ENCODE results near the gene TMEM184C. TPM values are rescaled to one million over a fixed set of nuclear protein-coding genes. Genes with fewer than 3 reads are reported as not detected.

The TMEM184C gene
- total RNA-seq (24.7 TPM), polyA plus RNA-seq (10 to 100 TPM; 21.4 to 28.2 (median 26.5) TPM)

- Mint-ChIP-seq H3K9me3 (peaks cover 0 to 3% (median 0%) of the 10 kb centered on the region in 7 donors), H3K4me3 (peak within 1 kb of the TSS; percentile 92 to 98 (median 96)), H3K27me3 (peaks cover 24% of the 10 kb centered on the region), H3K36me3 (peaks cover 17% of the 10 kb centered on the region), H3K4me1 (peaks cover 14 to 55% (median 30%) of the 10 kb centered on the region in 4 donors), H3K27ac (peak within 1 kb of the TSS; percentile 97 to 99 (median 98))
- peaks cover 34% of the 10 kb centered on the region for H3K4me1 ChIP-seq (ENCODE audit: control insufficient read depth, insufficient read depth, low read length, poor library complexity, severe bottlenecking)
- H3K4me3 ChIP-seq (ENCODE audit: low read depth, low read length), result peak within 1 kb of the TSS; percentile 98
- peaks cover 7% of the 10 kb centered on the region for H3K36me3 ChIP-seq (ENCODE audit: control insufficient read depth, insufficient read depth, low read length)
- H3K27ac ChIP-seq (ENCODE audit: insufficient read depth, low read length, poor library complexity, severe bottlenecking), result peak within 1 kb of the TSS; percentile 93
- ATAC-seq (ENCODE audit: low read depth in 2 of 2), result peak; percentile 98
- peak; percentile 97 to 98 (median 98) for DNase-seq
- peaks cover 3% of the 10 kb centered on the region for H3K27me3 ChIP-seq (ENCODE audit: control insufficient read depth, insufficient read depth, low read length)
- H3K9me3 ChIP-seq (ENCODE audit: control insufficient read depth in 2 of 2, low read length in 2 of 2), result no peaks in the 10 kb centered on the region
Observed at GRCh38 chr4:147617173-147617840, at the start of gene TMEM184C. TSS of gene TMEM184C (plus strand) at chr4:147617397. CDS start at chr4:147617957, 560 bp downstream.

DNA sequence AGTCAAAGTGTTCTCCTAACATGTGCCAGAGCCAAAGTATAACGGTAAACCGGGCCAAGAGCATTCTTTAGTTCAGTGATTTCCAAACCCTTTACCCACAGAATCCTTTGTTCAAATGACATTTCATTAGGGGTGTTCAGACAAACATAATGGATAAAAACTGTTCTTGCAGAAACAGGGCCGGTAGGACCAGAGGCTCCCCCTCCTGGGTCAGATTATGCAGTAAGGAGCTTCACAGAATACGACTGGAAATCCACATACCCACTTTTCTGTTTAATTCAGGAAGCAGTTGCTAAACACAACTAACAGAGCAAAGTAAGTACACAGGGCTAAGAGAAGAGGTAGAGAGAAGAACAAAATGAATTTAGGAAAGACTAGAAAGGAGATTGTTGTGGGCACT, 46.6 kb upstream of the TMEM184C start:
- H3K27ac ChIP-seq (ENCODE audit: insufficient read depth, low read length, poor library complexity, severe bottlenecking), result no peak overlapping the region
- no peaks in the 10 kb centered on the region for H3K9me3 ChIP-seq (ENCODE audit: control insufficient read depth in 2 of 2, low read length in 2 of 2)
- no peak overlapping the region for H3K27ac Mint-ChIP-seq
- no peak overlapping the region for H3K4me3 Mint-ChIP-seq
- DNase-seq, result no peak
- H3K9me3 Mint-ChIP-seq, result no peaks in the 10 kb centered on the region
- ATAC-seq (ENCODE audit: low read depth in 2 of 2), result no peak
- H3K27me3 Mint-ChIP-seq, result peaks cover 16% of the 10 kb centered on the region
- no peak overlapping the region for H3K4me3 ChIP-seq (ENCODE audit: low read depth, low read length)
- H3K4me1 ChIP-seq (ENCODE audit: control insufficient read depth, insufficient read depth, low read length, poor library complexity, severe bottlenecking), result no peaks in the 10 kb centered on the region
- H3K27me3 ChIP-seq (ENCODE audit: control insufficient read depth, insufficient read depth, low read length), result peaks cover 2% of the 10 kb centered on the region
- no peaks in the 10 kb centered on the region for H3K36me3 Mint-ChIP-seq
- no peaks in the 10 kb centered on the region for H3K4me1 Mint-ChIP-seq
- H3K36me3 ChIP-seq (ENCODE audit: control insufficient read depth, insufficient read depth, low read length), result no peaks in the 10 kb centered on the region

DNA sequence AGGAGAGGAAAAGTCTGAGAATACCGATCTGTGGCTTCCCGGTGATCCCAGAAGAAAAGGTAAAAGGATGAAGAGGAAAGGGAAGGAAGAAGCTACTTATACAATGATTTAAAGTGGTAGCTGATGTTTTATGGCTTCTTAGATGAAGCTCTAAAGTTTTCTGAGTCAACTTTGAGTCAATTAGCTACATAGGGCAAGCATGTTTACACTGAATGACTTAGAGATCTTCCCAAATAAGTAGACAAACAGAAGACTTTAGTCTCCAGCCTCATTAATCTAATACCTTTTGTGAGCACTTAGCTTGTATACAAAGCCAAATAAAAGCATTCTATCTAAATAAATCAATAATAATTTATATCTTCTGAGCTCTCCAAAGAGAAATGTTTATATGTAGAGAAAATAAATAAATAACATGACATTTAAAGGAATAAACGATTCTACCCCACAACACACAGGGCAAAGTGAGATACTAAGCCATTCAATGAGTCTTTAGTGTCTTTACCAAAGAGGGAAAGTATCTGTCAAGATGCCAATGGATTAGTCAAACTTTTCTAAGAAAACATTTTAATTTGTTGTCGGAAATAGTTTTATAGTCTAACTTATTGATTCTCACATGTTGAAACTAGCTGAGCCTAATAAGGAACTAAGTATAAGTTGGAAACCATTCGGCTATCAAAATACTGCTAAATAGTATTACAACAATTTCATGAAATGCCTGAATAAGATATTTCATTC, 46.0 kb upstream of the TMEM184C start:
- no peaks in the 10 kb centered on the region for H3K36me3 Mint-ChIP-seq
- H3K27me3 ChIP-seq (ENCODE audit: control insufficient read depth, insufficient read depth, low read length), result peaks cover 2% of the 10 kb centered on the region

DNA sequence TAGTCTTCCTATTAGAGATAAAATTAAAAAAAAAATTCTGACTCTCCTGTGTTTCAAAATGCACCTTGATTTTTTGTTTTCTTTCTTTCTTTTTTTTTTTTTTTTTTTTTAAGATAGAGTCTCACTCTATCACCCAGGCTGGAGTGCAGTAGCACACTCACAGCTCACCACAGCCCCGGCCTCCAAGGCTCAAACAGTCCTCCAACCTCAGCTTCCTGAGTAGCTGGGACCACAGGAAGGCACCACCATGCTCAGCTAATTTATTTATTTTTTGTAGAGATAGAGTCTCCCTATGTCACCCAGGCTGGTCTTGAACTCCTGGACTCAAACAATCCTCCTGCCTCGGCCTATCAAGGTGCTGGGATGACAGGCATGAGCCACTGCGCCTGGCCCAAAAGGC, 41.1 kb upstream of the TMEM184C start:
- Mint-ChIP-seq H3K4me1 (no peaks in the 10 kb centered on the region), H3K27me3 (peaks cover 15% of the 10 kb centered on the region), H3K4me3 (no peak overlapping the region), H3K9me3 (peaks cover 0 to 5% (median 0%) of the 10 kb centered on the region in 7 donors), H3K36me3 (no peaks in the 10 kb centered on the region), H3K27ac (no peak overlapping the region)
- Histone ChIP-seq H3K27ac (ENCODE audit: insufficient read depth, low read length, poor library complexity, severe bottlenecking) (no peak overlapping the region), H3K4me3 (ENCODE audit: low read depth, low read length) (no peak overlapping the region), H3K36me3 (ENCODE audit: control insufficient read depth, insufficient read depth, low read length) (no peaks in the 10 kb centered on the region), H3K9me3 (ENCODE audit: control insufficient read depth in 2 of 2, low read length in 2 of 2) (no peaks in the 10 kb centered on the region), H3K27me3 (ENCODE audit: control insufficient read depth, insufficient read depth, low read length) (peaks cover 4% of the 10 kb centered on the region), H3K4me1 (ENCODE audit: control insufficient read depth, insufficient read depth, low read length, poor library complexity, severe bottlenecking) (no peaks in the 10 kb centered on the region)
- ATAC-seq (ENCODE audit: low read depth in 2 of 2), result no peak
- no peak for DNase-seq

More for the DNA sequence above, 46.0 kb upstream of the TMEM184C start:
- H3K36me3 ChIP-seq (ENCODE audit: control insufficient read depth, insufficient read depth, low read length), result no peaks in the 10 kb centered on the region
- no peaks in the 10 kb centered on the region for H3K4me1 Mint-ChIP-seq
- no peaks in the 10 kb centered on the region for H3K9me3 Mint-ChIP-seq
- no peaks in the 10 kb centered on the region for H3K9me3 ChIP-seq (ENCODE audit: control insufficient read depth in 2 of 2, low read length in 2 of 2)
- H3K27me3 Mint-ChIP-seq, result peaks cover 21% of the 10 kb centered on the region
- no peaks in the 10 kb centered on the region for H3K4me1 ChIP-seq (ENCODE audit: control insufficient read depth, insufficient read depth, low read length, poor library complexity, severe bottlenecking)
- no peak overlapping the region for H3K4me3 ChIP-seq (ENCODE audit: low read depth, low read length)
- no peak overlapping the region for H3K27ac Mint-ChIP-seq
- H3K4me3 Mint-ChIP-seq, result no peak overlapping the region
- DNase-seq (no peak), ATAC-seq (ENCODE audit: low read depth in 2 of 2) (no peak)
- H3K27ac ChIP-seq (ENCODE audit: insufficient read depth, low read length, poor library complexity, severe bottlenecking), result no peak overlapping the region

GRCh38 chr4:147578051-147578476, 39.1 kb upstream of the TMEM184C start:
- Histone ChIP-seq H3K27me3 (ENCODE audit: control insufficient read depth, insufficient read depth, low read length) (peaks cover 4% of the 10 kb centered on the region), H3K9me3 (ENCODE audit: control insufficient read depth in 2 of 2, low read length in 2 of 2) (no peaks in the 10 kb centered on the region), H3K4me1 (ENCODE audit: control insufficient read depth, insufficient read depth, low read length, poor library complexity, severe bottlenecking) (no peaks in the 10 kb centered on the region), H3K4me3 (ENCODE audit: low read depth, low read length) (no peak overlapping the region), H3K36me3 (ENCODE audit: control insufficient read depth, insufficient read depth, low read length) (no peaks in the 10 kb centered on the region), H3K27ac (ENCODE audit: insufficient read depth, low read length, poor library complexity, severe bottlenecking) (no peak overlapping the region)
- Mint-ChIP-seq H3K4me1 (no peaks in the 10 kb centered on the region), H3K4me3 (no peak overlapping the region), H3K27ac (no peak overlapping the region), H3K9me3 (peaks cover 0 to 5% (median 2%) of the 10 kb centered on the region in 7 donors), H3K36me3 (no peaks in the 10 kb centered on the region), H3K27me3 (peaks cover 27% of the 10 kb centered on the region)
- ATAC-seq (ENCODE audit: low read depth in 2 of 2) (no peak), DNase-seq (no peak)

GRCh38 chr4:147578593-147578992, 38.6 kb upstream of the TMEM184C start:
- H3K27ac ChIP-seq (ENCODE audit: insufficient read depth, low read length, poor library complexity, severe bottlenecking), result no peak overlapping the region
- no peaks in the 10 kb centered on the region for H3K36me3 ChIP-seq (ENCODE audit: control insufficient read depth, insufficient read depth, low read length)
- H3K4me1 ChIP-seq (ENCODE audit: control insufficient read depth, insufficient read depth, low read length, poor library complexity, severe bottlenecking), result no peaks in the 10 kb centered on the region
- ATAC-seq (ENCODE audit: low read depth in 2 of 2) (no peak), DNase-seq (no peak)
- Mint-ChIP-seq H3K36me3 (no peaks in the 10 kb centered on the region), H3K4me1 (no peaks in the 10 kb centered on the region), H3K4me3 (no peak overlapping the region), H3K27ac (no peak overlapping the region), H3K9me3 (peaks cover 0 to 5% (median 2%) of the 10 kb centered on the region in 7 donors), H3K27me3 (peaks cover 25% of the 10 kb centered on the region)
- H3K4me3 ChIP-seq (ENCODE audit: low read depth, low read length), result no peak overlapping the region
- H3K27me3 ChIP-seq (ENCODE audit: control insufficient read depth, insufficient read depth, low read length), result peaks cover 4% of the 10 kb centered on the region
- no peaks in the 10 kb centered on the region for H3K9me3 ChIP-seq (ENCODE audit: control insufficient read depth in 2 of 2, low read length in 2 of 2)

- no peak overlapping the region for H3K27ac ChIP-seq (ENCODE audit: insufficient read depth, low read length, poor library complexity, severe bottlenecking)
- DNase-seq (no peak), ATAC-seq (ENCODE audit: low read depth in 2 of 2) (no peak)
- peaks cover 12% of the 10 kb centered on the region for H3K27me3 ChIP-seq (ENCODE audit: control insufficient read depth, insufficient read depth, low read length)
- Mint-ChIP-seq H3K4me3 (no peak overlapping the region), H3K4me1 (no peaks in the 10 kb centered on the region), H3K27ac (no peak overlapping the region), H3K9me3 (peaks cover 0 to 7% (median 5%) of the 10 kb centered on the region in 7 donors), H3K36me3 (no peaks in the 10 kb centered on the region), H3K27me3 (peaks cover 37% of the 10 kb centered on the region)
- H3K4me1 ChIP-seq (ENCODE audit: control insufficient read depth, insufficient read depth, low read length, poor library complexity, severe bottlenecking), result no peaks in the 10 kb centered on the region
- no peak overlapping the region for H3K4me3 ChIP-seq (ENCODE audit: low read depth, low read length)
- peaks cover 0 to 5% of the 10 kb centered on the region in 2 experiments for H3K9me3 ChIP-seq (ENCODE audit: control insufficient read depth in 2 of 2, low read length in 2 of 2)
- no peaks in the 10 kb centered on the region for H3K36me3 ChIP-seq (ENCODE audit: control insufficient read depth, insufficient read depth, low read length)
Observed at GRCh38 chr4:147580396-147580795, 36.8 kb upstream of the TMEM184C start.

Measured in CD4-positive, CD25-positive, alpha-beta regulatory T cell (primary cell).